HG03460 (cell line): ENCODE measurements around the gene RALA.
"Not testable (repeated sequence)": the region's sequence is repeated elsewhere in the genome, so short reads cannot be mapped to it uniquely, and the experiment has no call there.

Experiments
- ATAC-seq: cut with Tn5 transposase; IDR thresholded peaks from one replicate; pipeline ENCODE4 v1.9.1; 2021; ENCODE audit not compliant: unreplicated experiment

The RALA gene

GRCh38 chr7:39721919-39722597, 98.7 kb downstream of the RALA start:
- ATAC-seq, result no peak

- ATAC-seq, result no peak
Measured at GRCh38 chr7:39727231-39728012, 104.0 kb downstream of the RALA start.

GRCh38 chr7:39732837-39733804, 109.7 kb downstream of the RALA start:
- peak; percentile 93 for ATAC-seq

- no peak for ATAC-seq
Measured at GRCh38 chr7:39733881-39734632, 110.7 kb downstream of the RALA start.

- ATAC-seq, result no peak
Measured at GRCh38 chr7:39734633-39735004, 111.2 kb downstream of the RALA start.

- no peak for ATAC-seq
Measured at GRCh38 chr7:39735903-39736302, 112.5 kb downstream of the RALA start.

GRCh38 chr7:39741942-39742623, 118.7 kb downstream of the RALA start:
- no peak for ATAC-seq

GRCh38 chr7:39744620-39745019, 121.2 kb downstream of the RALA start:
- no peak for ATAC-seq

GRCh38 chr7:39745320-39745719, 121.9 kb downstream of the RALA start:
- no peak for ATAC-seq

- no peak for ATAC-seq
Measured at GRCh38 chr7:39746103-39746819, 122.9 kb downstream of the RALA start.

- ATAC-seq, result no peak
Measured at GRCh38 chr7:39749177-39749576, 125.8 kb downstream of the RALA start.

- ATAC-seq, result no peak
Measured at GRCh38 chr7:39749717-39750116, 126.3 kb downstream of the RALA start.

GRCh38 chr7:39750253-39751077, 127.1 kb downstream of the RALA start:
- no peak for ATAC-seq

- not testable (repeated sequence) for ATAC-seq
Measured at GRCh38 chr7:39753237-39753636, 129.9 kb downstream of the RALA start.

- no peak for ATAC-seq
Measured at GRCh38 chr7:39753823-39754325, 130.5 kb downstream of the RALA start.

GRCh38 chr7:39754326-39755120, 131.2 kb downstream of the RALA start:
- ATAC-seq, result no peak

GRCh38 chr7:39757604-39758003, 134.2 kb downstream of the RALA start:
- ATAC-seq, result no peak
